ENCODE results near the gene SEMA5A. TPM values are rescaled to one million over a fixed set of nuclear protein-coding genes. Genes with fewer than 3 reads are reported as not detected.

SEMA5A gene
- total RNA-seq, 1 donor: 57.0 TPM

DNA sequence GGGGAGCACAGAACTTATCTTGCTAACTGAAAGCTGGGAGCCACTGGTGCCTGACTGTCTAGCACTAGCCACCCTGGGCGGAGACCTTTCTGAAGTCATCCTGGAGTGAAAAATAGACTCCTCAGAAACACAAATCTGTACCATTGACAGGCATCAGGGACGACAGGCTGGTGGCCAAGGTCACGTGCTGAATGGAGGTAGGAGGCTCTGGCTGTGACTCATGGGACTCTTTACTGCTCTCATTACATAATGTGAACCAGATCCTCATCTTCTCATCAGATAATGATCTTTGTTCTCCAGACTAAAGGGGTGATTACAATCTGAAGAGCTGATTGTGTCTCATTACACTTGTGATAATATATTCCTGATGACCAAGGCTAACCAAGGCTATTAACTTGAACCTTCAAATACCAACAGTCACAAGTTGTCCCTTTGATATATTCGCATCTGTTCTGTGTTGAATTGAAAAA is 91.8 kb downstream of the SEMA5A start:
- DNase-seq (ENCODE audit: low read depth): no peak
- no peak overlapping the region for H3K4me3 ChIP-seq (ENCODE audit: low read depth, low read length)
- no peak for TF ChIP-seq CTCF (IDR thresholded peaks at IDR 0.05; ENCODE audit: insufficient read depth, low read length)

DNA sequence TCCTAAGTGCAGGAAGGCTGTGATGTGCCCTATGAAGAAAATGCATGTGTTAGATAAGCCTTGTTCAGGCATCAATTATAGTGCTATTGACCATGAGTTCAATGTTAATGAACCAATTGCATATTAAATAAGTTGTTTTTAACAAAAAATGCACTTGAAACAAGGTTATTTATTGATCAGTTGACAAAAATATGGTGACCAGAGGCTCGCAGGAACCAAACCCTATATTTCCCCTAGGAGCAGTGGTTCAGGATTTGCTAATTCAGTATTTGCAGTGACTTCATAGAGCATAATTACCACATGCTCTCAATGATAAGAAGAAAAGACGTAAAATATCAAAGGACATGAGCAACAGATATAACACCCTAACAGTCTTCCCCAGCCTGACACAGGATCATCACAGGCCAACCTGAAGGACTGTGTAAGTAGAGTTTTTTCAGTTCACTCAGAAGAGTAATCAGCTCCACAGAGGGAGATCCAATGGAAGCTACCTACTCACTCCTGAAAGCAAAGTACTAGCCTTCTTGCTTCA is 92.3 kb downstream of the SEMA5A start:
- no peak for TF ChIP-seq CTCF (IDR thresholded peaks at IDR 0.05; ENCODE audit: insufficient read depth, low read length)
- no peak overlapping the region for H3K4me3 ChIP-seq (ENCODE audit: low read depth, low read length)
- no peak for DNase-seq (ENCODE audit: low read depth)

DNA sequence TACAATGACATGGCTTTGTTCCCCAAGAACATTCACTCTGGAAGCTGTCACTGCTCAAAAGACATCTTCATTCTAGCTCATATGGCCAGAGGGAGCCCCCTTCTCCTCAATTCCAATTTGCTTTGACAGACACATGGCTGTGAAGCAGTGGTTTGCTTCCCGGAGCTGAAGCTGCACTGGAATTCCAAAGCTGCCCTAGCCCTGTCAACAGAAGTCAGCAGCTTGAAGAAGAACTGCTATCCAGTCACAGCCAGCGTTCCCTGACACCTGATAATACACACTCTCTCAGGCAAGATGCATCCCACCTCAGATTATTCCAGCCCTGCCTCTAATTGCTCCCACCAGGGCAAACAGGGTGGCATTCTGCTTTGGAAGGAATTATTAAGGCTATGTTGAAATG is 93.7 kb downstream of the SEMA5A start:
- no peak for TF ChIP-seq CTCF (IDR thresholded peaks at IDR 0.05; ENCODE audit: insufficient read depth, low read length)
- no peak overlapping the region for H3K4me3 ChIP-seq (ENCODE audit: low read depth, low read length)
- DNase-seq (ENCODE audit: low read depth): no peak

DNA sequence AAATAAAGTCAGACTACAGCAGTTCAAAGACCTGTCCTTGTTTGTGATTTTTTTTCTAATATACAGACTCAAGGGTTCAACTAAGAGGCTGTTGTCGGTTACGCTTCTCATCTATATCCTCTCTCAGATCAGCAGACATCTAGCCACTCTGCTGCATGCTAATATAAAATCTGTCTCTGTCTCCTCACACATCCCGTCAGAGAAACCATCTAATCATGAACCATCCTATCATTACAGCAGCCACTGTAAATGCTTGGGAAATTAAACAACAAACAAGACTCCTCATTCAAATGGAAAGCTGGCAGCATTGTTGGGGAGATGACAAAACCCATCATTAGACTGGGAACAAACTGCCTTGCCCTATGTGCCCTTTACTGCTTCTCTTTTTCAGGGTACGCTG is 94.8 kb downstream of the SEMA5A start:
- TF ChIP-seq CTCF (IDR thresholded peaks at IDR 0.05; ENCODE audit: insufficient read depth, low read length): no peak
- DNase-seq (ENCODE audit: low read depth): no peak
- no peak overlapping the region for H3K4me3 ChIP-seq (ENCODE audit: low read depth, low read length)

- DNase-seq (ENCODE audit: low read depth): no peak
- TF ChIP-seq CTCF (IDR thresholded peaks at IDR 0.05; ENCODE audit: insufficient read depth, low read length): no peak
Observed at GRCh38 chr5:9447691-9448090, 98.2 kb downstream of the SEMA5A start.

DNA sequence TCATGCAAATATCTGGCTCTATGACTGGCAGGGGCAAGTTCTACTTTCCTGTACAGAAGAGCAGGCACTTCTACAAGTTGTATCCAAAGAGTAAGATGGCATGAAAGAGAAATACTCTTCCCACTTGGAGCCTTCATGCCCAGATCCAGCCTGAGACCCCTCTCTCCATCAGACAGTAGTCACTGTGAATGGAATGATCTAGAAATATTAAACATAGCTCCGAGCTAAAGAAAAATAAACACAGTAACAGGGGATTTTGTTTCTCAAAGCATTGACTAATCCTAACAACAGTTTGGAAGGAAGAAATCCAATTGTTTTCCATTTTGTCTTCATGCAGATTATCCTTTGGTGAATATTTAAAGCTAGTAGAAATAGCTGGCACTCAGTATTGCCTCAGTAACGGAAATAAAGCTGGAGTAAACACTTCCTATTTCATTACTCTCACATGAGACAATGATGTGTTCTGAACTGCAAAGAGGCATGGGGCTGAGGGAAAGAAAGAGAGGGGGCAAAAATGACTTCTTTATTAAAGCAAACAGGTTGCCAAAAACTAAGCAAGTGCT is 100.0 kb downstream of the SEMA5A start:
- peak; percentile 45 for DNase-seq (ENCODE audit: low read depth)
- TF ChIP-seq CTCF (IDR thresholded peaks at IDR 0.05; ENCODE audit: insufficient read depth, low read length): no peak
- no peak overlapping the region for H3K4me3 ChIP-seq (ENCODE audit: low read depth, low read length)

More at GRCh38 chr5:9447691-9448090, 98.2 kb downstream of the SEMA5A start:
- no peak overlapping the region for H3K4me3 ChIP-seq (ENCODE audit: low read depth, low read length)

DNA sequence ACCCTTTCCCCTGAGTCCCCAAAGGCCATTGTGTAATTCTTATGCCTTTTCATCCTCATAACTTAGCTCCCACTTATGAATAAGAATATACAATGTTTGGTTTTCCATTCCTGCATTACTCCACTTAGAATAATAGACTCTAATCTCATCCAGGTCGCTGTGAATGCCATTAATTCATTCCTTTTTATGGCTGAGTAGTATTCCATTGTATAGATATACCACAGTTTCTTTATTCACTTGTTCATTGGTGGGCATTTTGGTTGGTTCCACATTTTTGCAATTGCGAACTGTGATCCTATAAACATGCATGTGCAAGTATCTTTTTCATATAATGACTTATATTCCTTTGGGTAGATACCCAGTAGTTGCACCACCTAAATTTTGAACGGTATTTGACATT is 101.5 kb downstream of the SEMA5A start:
- no peak for DNase-seq (ENCODE audit: low read depth)
- no peak for TF ChIP-seq CTCF (IDR thresholded peaks at IDR 0.05; ENCODE audit: insufficient read depth, low read length)
- H3K4me3 ChIP-seq (ENCODE audit: low read depth, low read length): no peak overlapping the region

Measured in fibroblast of the aortic adventitia (primary cell).